HL-60/S4 (cell line): ENCODE data around the gene PBX1.

Experiments
- in situ Hi-C: fragments of 300-500 bp; cut with MboI; formaldehyde crosslinking; loops from 2 replicates; pipeline ENCODE4 v1.14.3; 2022; ENCODE audit warnings: low sequenced_read_pairs

Gene PBX1

DNA sequence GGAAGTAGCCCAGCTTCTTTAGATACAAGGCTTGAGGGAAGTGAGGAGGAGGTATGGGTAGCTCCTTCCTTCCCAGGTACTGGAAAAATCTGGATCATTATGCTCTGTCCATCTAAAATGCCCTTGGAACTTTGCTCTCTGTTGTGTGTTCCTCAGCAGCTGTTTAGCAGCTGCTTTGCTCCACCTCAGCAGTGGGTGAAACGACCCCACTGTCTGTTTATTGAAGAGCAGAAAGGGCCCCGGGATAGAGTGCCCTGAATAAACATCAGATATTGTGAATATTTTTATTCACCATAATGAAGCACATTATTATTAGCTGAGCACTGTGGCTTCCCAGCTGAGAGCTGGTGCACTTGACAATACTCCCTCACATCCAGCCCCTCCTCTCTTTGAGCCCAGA, 237.9 kb downstream of the PBX1 start:
- in situ Hi-C loops = loop anchor here (25.0 kb wide), 1 partner anchor 1385 kb away; no protein-coding TSS in a partner anchor

GRCh38 chr1:164801246-164801731, 242.3 kb downstream of the PBX1 start:
- in situ Hi-C loops = no loop called here

- in situ Hi-C loops = no loop called here
Observed at GRCh38 chr1:164801791-164802502, 243.0 kb downstream of the PBX1 start.

DNA sequence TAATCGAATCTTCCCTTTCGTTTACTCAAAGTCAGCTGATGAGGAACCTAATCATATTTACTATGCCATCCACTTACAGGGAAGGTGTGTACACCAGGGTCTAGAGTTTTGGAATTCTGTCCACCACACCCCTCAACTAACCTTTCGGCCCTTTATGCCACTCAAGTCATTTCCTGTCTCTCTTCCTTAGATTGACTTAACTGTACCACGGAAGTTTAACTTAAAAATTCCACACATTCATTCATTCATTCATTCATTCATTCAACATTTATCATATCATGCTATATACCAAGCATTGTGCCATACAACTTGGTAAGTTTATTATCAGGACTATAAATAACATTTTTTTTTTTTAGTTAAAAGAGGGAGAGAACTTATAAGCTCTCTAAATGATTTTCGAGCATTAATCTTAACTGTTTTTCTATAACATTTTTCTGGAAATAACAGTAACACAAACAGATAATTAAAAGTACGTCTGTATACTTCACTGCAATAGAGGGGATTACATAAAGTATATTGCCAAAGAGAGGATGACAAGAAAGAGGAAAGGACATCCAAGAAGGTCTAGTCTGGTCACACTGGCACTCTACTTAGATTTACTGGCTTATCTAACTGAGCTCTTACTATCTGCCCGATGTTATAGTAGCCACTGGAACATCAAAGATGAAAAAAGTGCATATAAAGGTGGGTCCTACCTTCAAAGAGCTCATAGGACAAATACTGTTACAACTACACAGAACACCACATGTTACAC, 243.7 kb downstream of the PBX1 start:
- in situ Hi-C loops = no loop called here

- in situ Hi-C loops = no loop called here
Observed at GRCh38 chr1:164803366-164803765, 244.4 kb downstream of the PBX1 start.

DNA sequence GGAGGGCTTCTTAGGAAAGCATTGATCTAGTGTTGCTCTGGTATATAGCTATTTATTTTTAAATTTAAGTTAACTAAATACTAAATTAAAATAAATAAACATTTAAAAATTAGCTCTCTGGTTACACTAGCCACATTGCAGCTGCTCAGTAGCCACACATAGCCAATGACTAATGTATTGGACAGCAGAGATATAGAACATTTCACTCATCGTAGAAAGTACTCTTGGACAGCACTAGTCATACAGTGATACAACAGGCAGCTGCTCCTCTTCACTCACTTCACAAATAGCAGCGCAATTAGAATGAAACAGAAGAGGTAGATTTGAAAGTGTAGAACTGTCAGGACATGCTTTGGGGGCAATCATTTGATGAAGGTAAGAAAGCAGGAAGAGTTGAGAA, 245.4 kb downstream of the PBX1 start:
- in situ Hi-C loops = no loop called here

DNA sequence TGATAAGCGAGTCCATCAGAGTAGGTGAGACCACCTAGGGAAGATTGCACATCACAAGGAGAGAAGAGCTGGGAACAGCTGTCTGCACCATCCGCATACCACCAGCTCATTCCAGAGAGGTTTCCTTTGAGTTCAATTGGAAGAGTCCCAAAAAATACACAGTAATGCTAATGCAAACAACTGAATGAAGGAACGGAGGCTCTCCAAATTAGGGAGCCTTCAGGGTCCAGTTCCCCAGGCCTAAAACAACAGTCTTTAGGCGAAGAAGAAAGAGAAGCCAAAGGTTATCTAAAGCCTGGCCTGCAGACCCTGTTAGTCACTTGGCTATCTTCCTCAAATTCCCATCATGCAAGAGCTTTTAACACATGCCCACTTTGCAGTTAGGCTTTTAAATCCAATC, 246.4 kb downstream of the PBX1 start:
- in situ Hi-C loops = no loop called here

GRCh38 chr1:164806531-164806930, 247.5 kb downstream of the PBX1 start:
- in situ Hi-C loops = no loop called here

GRCh38 chr1:164813776-164814175, 254.8 kb downstream of the PBX1 start:
- in situ Hi-C loops = no loop called here

- in situ Hi-C loops = no loop called here
Observed at GRCh38 chr1:164821648-164822047, 262.7 kb downstream of the PBX1 start.

DNA sequence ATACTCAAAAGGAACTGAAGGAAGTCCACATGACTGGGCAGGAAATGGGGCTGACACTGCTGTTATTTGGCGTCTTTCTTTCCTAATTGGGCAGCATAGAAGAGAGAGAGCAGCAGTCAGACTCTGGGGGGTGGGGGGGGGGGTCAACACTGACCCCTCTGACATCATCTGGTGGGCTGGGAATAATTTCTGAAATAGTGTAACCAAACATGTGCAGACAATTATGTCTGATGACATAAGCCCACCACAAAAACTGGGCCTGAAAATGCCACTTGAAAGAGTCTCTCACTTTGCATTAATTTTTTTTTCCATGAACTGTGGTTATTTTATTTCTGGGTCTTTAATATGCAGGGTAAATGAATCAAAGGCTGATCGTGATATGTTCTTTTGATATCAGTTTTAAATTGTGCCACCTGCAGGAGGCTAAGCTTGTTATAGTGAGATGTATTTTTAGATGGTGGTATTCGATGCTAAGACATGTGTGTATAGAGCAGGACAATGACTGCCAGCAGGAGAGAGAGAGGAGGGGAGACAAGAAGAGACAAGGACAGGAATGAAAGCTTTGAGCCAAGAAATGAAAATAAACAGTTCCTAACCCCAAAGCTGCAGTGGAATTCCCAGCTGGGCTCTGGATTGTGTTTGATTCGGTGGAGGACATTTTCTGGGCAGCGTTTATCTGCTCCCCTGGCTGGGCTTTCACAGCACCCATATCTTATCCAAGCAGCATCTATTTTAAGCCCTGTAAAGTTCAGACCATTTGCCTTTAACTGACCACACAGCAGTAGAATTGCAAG, 264.7 kb downstream of the PBX1 start:
- in situ Hi-C loops = no loop called here

- in situ Hi-C loops = no loop called here
Observed at GRCh38 chr1:164824542-164824941, 265.6 kb downstream of the PBX1 start.

DNA sequence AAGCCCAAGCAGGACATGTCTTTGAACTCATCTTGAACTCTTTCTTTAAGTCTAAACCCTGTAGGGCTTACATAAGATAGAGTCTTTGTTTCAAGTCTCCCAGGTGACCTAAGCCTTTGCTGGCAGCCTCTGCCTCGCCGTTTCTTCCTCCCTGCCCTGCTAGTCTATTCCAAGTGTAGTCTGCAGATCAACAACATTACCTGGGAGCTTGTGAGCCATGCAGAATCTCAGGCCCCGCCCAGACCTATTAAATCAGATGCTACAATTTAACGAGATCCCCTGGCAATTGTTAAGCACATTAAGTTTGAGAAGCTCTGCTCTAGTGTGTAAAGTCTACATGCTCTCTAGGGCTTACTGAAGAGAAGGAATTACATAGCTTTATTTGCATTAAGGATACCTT, 271.6 kb downstream of the PBX1 start:
- in situ Hi-C loops = no loop called here

DNA sequence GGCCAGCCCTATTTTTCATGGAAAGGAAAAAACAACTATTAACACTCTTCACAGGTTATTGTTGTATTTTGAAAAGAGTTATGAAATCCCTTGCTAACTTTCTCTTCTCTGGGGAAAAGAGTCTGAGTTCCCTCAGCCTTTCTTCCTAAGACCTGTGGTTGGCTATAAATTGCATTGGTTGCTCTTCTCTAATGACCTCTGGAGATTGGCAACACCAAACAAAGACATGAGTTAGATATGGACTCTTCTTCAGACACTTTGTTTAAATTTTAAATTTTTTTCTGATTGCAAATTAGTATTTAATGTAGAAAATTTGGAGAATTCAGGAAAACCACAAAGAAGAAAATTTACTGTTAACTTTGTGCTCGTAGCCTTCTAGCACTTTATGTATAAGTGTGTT, 275.7 kb downstream of the PBX1 start:
- in situ Hi-C loops = no loop called here

DNA sequence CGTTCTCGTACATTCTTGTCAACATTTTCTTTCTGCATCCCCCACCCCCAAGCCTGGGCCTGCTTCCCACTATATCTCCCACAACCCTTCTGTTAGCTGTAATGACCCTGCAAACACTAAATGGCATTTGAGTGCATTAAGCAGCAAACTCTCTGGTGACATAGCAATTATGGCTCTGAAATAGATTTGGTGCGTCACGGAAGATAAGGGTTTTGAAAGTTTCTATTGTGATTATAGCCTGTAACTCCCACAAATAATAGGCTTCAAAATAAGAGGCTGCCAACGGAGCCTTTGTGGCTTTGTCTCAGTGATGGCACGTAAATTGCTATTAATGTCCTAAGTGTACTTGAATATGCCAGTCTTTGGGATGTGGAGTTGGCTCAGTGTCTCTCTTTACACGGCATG, 277.6 kb downstream of the PBX1 start:
- in situ Hi-C loops = no loop called here

DNA sequence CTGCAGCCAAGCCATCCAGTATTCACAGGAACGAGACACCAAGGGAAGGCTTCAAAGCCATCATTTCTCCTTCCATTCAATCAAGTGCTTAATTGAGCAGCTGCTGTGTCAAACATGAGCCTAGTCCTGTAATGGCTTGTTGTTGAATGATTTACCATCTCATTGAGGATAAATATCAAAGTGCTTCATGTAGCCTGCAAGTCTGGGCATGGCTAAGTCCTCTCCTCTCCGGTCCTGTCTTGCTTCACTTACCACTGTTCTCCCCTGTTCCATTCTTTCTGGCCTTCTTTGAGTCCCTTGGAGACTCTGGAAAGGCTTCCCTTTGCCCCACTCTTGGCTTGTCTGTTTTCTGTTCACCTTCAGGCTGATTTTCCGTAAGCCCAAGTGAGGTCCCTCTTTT, 279.8 kb downstream of the PBX1 start:
- in situ Hi-C loops = no loop called here

DNA sequence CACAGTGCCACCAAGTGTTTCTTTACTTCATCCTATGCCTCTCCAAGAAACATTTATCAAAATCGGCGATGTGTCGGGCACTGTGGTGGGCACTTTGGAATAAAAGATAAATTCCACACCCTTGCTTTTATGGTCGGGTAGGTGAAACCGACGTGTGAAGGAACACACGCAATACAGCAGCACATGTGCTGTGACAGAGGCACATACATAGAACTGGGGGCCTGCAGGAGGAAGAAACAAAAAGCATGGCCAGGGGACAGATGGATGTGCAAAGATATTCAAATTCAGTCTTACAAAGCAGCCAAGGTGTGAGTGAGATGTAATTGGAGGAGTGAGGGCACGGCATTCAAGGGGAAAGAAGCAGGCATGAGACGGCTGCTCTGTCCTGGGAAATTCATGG, 282.0 kb downstream of the PBX1 start:
- in situ Hi-C loops = no loop called here

DNA sequence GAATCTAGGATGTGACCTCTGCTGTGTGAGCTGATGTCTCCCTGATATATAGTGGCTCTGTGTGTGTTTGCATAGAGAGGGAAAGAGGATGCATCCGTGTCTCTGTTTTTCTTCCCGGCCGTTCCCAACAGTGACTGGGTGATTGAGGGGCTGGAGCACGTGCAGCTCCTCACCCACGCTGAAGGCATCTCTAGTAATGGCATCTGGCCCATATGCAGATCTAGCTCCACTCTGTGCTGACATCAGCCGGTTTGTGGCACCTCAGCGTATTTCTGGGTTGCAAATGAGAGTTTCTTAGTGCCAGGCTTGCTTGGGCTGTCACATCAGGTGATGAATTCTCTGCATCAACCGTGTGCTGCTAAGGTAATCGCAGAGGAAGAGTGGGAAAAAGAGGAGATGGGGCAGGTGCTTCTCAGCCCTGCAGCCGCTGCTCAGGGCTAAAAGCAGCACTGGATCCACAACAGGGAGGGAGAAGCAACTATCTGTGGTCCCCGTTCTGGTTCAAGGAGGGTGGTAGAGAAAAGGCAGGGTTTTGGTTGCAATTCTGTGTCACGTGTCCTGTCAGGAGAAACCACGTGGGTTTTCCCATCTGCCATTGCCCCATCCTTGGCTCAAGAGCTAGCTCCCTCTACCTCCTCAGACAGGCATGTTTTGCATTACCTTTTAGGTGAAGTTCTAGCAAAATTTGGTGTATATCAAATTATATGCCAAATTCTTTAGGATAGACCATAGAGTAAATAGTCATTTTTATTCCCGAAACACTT, 282.9 kb downstream of the PBX1 start:
- in situ Hi-C loops = no loop called here

DNA sequence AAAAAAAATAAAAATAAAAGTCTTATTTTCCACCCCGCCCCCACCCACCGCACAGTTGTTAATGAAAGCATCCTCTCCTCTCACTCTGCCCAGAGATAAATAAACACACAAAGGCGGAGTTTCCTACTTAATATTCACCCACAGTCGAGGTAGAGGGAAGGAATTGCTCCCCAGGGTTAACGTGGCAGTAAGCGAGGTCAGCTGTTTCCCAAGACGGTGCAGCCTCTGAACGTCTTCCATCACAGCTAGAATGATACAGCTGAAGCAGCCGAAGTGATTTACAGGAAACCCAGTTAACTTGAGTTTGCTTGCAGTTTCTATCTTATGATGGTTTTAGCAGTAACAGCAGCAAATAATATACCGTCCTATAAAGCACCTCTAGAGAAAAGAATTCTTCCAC, 283.9 kb downstream of the PBX1 start:
- in situ Hi-C loops = no loop called here

GRCh38 chr1:164843743-164844500, 284.9 kb downstream of the PBX1 start:
- in situ Hi-C loops = no loop called here
